ENCODE data around the gene LAMB4. TPM values are rescaled to one million over a fixed set of nuclear protein-coding genes. Genes with fewer than 3 reads are reported as not detected.

The LAMB4 gene
- total RNA-seq, 1 donor from 2014 or later: 18.3 TPM

- Mint-ChIP-seq H3K27me3 (ENCODE audit: low read depth) (no peaks in the 10 kb centered on the region), H3K4me3 (no peak overlapping the region), H3K9me3 (peaks cover 17% of the 10 kb centered on the region), H3K36me3 (peaks cover 9% of the 10 kb centered on the region), H3K27ac (peak overlapping the region; percentile 85), H3K4me1 (peaks cover 39% of the 10 kb centered on the region)
- no peak for DNase-seq (ENCODE audit: low spot score in 2 of 2, unreplicated experiment in 2 of 2)
- TF ChIP-seq, protein P1, sequence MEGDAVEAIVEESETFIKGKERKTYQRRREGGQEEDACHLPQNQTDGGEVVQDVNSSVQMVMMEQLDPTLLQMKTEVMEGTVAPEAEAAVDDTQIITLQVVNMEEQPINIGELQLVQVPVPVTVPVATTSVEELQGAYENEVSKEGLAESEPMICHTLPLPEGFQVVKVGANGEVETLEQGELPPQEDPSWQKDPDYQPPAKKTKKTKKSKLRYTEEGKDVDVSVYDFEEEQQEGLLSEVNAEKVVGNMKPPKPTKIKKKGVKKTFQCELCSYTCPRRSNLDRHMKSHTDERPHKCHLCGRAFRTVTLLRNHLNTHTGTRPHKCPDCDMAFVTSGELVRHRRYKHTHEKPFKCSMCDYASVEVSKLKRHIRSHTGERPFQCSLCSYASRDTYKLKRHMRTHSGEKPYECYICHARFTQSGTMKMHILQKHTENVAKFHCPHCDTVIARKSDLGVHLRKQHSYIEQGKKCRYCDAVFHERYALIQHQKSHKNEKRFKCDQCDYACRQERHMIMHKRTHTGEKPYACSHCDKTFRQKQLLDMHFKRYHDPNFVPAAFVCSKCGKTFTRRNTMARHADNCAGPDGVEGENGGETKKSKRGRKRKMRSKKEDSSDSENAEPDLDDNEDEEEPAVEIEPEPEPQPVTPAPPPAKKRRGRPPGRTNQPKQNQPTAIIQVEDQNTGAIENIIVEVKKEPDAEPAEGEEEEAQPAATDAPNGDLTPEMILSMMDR (IDR thresholded peaks at IDR 0.05; ENCODE audit: unreplicated experiment): no peak
These were observed 50.9 kb downstream of the LAMB4 start for GRCh38 chr7:108079276-108079647.

DNA sequence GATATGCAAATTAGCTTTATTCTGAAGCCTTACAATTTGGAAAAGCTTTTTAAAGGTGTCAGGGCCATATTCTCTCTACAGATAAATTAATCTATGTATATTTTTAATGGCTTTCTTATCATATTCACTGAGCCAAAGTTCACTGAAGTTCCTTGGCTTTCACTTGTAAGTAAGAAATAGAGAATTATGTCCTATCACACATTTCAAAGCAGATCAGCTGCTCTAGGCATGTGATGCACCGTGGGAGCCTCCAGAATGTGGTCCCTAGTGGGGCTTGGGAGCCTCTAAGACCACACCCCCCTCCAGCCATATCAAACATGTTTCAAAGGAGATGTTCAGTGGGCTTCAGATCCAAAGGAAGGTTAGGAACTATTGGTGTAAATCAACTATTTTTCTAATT lies 51.5 kb downstream of the LAMB4 start:
- H3K4me3 Mint-ChIP-seq: no peak overlapping the region
- peaks cover 9% of the 10 kb centered on the region for H3K36me3 Mint-ChIP-seq
- peaks cover 38% of the 10 kb centered on the region for H3K4me1 Mint-ChIP-seq
- H3K27ac Mint-ChIP-seq: peak overlapping the region; percentile 85
- DNase-seq (ENCODE audit: low spot score in 2 of 2, unreplicated experiment in 2 of 2): no peak
- peaks cover 17% of the 10 kb centered on the region for H3K9me3 Mint-ChIP-seq
- TF ChIP-seq, protein P1 (IDR thresholded peaks at IDR 0.05; ENCODE audit: unreplicated experiment): no peak
- no peaks in the 10 kb centered on the region for H3K27me3 Mint-ChIP-seq (ENCODE audit: low read depth)

DNA sequence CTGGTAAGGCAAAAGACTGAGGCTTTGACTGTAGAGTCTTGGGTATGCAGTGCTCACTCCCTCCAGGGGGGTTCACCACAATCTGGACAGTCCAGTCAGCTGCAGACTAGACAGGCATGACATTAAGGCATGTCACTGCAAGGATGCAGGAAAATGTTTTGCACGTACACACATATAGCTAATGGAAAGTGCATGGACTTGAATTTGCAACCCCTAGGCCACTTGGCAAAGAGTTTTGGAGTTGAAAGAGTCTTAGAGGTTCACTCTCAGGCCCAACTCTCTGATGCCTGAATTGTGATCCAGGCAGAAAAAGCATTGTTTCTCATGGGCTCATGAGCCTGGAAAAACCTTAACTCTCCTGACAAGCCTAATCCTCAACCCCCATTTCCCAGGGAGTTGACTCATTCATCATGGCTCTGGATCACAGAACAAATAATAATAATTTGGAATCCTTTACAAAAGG lies 51.9 kb downstream of the LAMB4 start:
- Mint-ChIP-seq H3K4me3 (no peak overlapping the region), H3K27me3 (ENCODE audit: low read depth) (no peaks in the 10 kb centered on the region), H3K9me3 (peaks cover 17% of the 10 kb centered on the region), H3K27ac (peak overlapping the region; percentile 43), H3K36me3 (peaks cover 9% of the 10 kb centered on the region), H3K4me1 (peaks cover 41% of the 10 kb centered on the region)
- TF ChIP-seq, protein P1 (IDR thresholded peaks at IDR 0.05; ENCODE audit: unreplicated experiment): no peak
- no peak for DNase-seq (ENCODE audit: low spot score in 2 of 2, unreplicated experiment in 2 of 2)

DNA sequence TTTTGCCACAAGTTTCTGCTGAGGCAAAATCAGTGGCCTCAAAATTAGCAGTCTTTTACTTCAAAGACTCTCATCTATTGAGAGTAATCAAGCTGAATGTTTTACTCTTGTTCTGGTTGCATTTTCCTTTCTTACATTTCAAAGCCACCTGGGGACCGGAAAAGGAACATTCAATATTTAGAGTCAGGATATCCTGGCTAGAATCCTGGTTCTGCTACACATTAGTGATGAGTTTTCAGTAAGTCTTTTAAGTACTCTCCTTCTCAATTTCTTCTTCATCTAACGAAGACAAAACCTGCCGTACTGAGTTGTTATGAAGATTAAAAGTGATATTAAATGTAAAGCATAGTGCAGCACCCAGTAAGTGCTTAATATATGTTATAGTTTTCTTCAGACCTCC lies 52.5 kb downstream of the LAMB4 start:
- Mint-ChIP-seq H3K4me1 (peaks cover 41% of the 10 kb centered on the region), H3K4me3 (no peak overlapping the region), H3K9me3 (peaks cover 11% of the 10 kb centered on the region), H3K27ac (peak overlapping the region; percentile 43), H3K27me3 (ENCODE audit: low read depth) (no peaks in the 10 kb centered on the region), H3K36me3 (peaks cover 9% of the 10 kb centered on the region)
- TF ChIP-seq, protein P1 (IDR thresholded peaks at IDR 0.05; ENCODE audit: unreplicated experiment): no peak
- no peak for DNase-seq (ENCODE audit: low spot score in 2 of 2, unreplicated experiment in 2 of 2)

- H3K36me3 Mint-ChIP-seq: peaks cover 2% of the 10 kb centered on the region
- no peak overlapping the region for H3K4me3 Mint-ChIP-seq
- H3K27me3 Mint-ChIP-seq (ENCODE audit: low read depth): no peaks in the 10 kb centered on the region
- peak overlapping the region; percentile 67 for H3K27ac Mint-ChIP-seq
- H3K4me1 Mint-ChIP-seq: peaks cover 41% of the 10 kb centered on the region
- TF ChIP-seq, protein P1 (IDR thresholded peaks at IDR 0.05; ENCODE audit: unreplicated experiment): no peak
- DNase-seq (ENCODE audit: low spot score in 2 of 2, unreplicated experiment in 2 of 2): no peak
- H3K9me3 Mint-ChIP-seq: peaks cover 1% of the 10 kb centered on the region
These were observed 54.0 kb downstream of the LAMB4 start for GRCh38 chr7:108076156-108076555.
